Hematopoietic multipotent progenitor cell treated with erythropoietin and hydrocortisone succinate and interleukin-3 and kit ligand, for 6 days (in vitro differentiated cells): ENCODE results near the gene NFATC4.
"Not testable (repeated sequence)": the region's sequence is repeated elsewhere in the genome, so short reads cannot be mapped to it uniquely, and the experiment has no call there.

Source experiments
- DNase-seq: peaks from one replicate; pipeline ENCODE4 v3.0.0-alpha.2; 2015

NFATC4 gene

DNA sequence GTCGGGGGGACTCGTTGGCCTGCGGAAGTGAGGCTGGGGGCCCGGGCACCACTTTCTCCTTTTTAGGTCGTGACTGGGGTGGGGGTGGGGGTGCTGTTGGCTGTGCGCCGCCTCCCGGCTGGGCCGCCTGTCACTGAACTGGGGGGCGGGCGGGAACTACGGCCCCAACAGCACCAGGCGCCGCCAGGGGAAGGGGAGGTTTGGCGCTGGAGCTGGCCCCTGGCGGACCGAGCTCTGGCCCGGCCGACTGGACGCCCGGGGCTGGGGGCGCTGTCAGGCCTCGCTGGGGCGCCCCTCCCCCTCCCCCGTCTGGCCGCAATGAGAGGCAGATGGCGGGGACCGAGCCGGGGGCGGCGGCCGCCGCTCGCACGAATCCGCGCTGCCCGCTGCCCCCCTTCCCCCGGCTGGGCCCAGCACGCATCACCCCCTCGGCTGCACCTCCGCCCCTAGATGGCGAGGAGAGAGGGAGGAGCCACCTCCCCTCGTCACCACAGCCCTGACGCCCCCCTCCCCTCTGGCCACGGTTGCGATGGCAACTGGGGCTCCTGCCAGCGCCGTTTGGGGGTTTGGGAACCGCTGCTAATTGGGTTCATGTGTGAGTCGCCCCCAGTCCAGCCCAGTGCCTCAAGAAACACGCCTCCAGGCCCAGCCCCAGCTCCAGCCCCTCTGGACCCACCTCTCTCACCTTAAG lies 723 bp downstream of the NFATC4 start:
- peak; percentile 62 for DNase-seq

DNA sequence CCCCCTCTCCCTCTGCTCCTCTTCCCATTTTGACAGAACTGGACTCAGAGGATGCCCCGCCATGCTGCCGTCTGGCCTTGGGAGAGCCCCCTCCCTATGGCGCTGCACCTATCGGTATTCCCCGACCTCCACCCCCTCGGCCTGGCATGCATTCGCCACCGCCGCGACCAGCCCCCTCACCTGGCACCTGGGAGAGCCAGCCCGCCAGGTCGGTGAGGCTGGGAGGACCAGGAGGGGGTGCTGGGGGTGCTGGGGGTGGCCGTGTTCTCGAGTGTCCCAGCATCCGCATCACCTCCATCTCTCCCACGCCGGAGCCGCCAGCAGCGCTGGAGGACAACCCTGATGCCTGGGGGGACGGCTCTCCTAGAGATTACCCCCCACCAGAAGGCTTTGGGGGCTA lies 1.5 kb downstream of the NFATC4 start:
- no peak for DNase-seq

DNA sequence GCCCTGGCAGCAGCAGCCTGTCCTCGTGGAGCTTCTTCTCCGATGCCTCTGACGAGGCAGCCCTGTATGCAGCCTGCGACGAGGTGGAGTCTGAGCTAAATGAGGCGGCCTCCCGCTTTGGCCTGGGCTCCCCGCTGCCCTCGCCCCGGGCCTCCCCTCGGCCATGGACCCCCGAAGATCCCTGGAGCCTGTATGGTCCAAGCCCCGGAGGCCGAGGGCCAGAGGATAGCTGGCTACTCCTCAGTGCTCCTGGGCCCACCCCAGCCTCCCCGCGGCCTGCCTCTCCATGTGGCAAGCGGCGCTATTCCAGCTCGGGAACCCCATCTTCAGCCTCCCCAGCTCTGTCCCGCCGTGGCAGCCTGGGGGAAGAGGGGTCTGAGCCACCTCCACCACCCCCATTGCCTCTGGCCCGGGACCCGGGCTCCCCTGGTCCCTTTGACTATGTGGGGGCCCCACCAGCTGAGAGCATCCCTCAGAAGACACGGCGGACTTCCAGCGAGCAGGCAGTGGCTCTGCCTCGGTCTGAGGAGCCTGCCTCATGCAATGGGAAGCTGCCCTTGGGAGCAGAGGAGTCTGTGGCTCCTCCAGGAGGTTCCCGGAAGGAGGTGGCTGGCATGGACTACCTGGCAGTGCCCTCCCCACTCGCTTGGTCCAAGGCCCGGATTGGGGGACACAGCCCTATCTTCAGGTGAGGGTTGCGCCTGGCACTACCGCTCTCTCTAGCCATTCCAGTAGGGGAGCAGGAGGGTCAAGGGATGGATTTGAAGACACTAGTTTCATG lies 2.1 kb downstream of the NFATC4 start:
- no peak for DNase-seq

DNA sequence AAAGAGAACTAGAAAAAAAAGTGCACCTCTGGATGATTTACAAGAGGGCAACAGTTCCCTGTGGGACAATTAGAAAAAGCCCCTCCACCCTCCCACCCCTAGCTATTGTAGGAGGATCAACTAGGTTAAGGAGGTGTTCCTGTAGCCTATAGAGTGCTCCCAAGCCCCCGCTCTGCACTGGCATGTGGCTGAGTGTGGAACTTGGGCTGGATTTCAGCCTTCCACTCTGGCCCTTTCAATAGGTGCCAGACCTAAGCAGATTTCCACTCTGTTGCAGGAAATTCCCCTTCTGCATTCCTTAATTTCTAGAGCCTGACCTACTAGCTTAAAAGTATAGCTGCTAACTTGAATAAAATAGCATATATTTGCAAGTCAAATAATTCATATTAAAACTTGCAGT lies 2.8 kb downstream of the NFATC4 start:
- no peak for DNase-seq

DNA sequence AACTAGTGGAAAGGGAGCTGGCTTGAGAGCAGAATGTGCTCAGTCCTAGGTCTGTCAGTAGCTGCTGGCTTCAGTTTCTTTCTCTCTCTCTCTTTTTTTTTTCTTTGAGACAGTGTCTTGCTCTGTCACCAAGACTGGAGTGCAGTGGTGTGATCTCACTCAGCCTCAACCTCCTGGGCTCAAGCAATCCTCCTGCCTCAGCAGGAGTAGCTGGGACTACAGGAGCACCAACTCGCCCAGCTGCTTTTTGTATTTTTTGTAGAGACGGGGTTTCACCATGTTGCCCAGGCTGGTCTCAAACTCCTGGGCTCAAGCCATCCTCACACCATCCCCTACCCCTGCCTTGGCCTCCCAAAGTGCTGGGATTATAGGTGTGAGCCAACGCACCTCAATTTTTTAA lies 3.6 kb downstream of the NFATC4 start:
- DNase-seq, result not testable (repeated sequence)

DNA sequence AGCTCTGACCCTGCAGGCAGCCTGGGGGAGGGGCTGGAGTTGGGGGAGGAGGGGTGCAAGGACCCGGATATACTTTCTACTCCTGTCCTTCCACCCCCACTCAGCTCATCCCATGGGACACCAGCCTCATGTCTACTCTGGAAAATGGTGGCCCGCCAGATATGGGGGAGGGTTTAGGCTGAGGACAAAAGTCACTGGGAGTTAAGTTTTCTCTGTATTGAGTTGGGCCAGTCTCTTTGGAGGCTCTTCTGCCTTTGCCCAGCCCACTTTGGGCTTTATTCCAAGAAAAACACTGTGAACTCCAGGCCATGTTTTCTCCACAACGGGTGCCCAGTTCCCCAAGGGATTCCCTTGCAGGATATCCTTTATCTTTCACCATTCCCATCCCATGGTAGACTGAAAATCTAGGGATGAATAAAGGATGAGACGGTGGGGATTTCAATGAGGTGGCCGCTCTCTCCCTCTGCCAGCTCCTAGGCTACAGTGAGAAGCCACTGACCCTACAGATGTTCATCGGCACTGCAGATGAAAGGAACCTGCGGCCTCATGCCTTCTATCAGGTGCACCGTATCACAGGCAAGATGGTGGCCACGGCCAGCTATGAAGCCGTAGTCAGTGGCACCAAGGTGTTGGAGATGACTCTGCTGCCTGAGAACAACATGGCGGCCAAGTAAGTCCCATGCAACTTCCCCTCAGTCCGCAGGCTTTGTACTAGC lies 4.9 kb downstream of the NFATC4 start:
- DNase-seq, result no peak

DNA sequence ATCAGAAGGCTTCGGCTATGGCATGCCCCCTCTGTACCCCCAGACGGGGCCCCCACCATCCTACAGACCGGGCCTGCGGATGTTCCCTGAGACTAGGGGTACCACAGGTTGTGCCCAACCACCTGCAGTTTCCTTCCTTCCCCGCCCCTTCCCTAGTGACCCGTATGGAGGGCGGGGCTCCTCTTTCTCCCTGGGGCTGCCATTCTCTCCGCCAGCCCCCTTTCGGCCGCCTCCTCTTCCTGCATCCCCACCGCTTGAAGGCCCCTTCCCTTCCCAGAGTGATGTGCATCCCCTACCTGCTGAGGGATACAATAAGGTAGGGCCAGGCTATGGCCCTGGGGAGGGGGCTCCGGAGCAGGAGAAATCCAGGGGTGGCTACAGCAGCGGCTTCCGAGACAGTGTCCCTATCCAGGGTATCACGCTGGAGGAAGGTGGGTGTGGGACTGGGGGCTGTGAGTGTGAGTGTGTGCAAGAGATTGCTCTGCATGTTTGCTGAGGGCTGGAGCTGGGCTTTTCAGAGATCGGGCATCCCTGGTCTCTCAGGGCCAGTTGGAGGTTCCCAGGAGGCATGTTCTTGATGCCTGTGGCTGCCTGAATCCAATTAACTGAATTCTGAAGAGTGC lies 8.6 kb downstream of the NFATC4 start:
- no peak for DNase-seq

DNA sequence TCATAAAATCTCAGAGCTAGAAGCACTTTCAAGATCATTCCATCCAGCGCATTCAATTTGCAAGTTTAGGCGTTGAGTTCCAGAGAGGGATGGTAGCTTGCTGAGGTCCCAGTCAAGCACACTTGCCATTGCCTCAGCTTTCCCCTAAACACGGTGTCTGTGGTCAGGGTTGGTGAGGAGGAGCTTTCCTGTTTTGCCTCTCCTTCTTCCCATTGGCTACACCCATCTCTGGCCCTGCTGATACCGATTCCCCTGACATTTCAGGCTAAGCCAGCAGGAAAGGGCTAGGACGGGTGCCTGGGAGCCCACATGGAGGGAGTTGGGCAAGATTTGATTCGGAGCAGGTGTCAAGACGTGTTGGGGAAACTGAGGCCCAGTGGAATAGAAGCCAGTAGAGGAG lies 9.1 kb downstream of the NFATC4 start:
- DNase-seq, result peak; percentile 52

DNA sequence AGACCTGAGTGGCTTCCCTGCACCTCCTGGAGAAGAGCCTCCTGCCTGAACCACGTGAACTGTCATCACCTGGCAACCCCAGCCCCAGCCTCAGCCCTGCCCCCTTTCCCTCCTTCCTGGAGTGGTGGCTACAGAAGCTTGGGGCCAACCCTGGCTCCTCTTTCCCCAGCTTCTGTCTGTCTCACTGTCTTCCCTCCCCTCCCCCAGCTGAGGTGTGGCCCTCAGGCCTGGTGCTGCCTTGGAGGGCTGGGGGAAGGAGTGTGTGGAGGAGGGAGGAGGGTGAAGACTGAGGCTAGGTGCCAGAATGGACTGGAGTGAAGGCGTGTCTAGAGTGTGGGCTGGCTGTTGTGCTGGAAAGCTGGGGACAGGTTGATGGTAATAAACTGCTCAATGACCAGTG lies 9.7 kb downstream of the NFATC4 start:
- peak; percentile 83 for DNase-seq

DNA sequence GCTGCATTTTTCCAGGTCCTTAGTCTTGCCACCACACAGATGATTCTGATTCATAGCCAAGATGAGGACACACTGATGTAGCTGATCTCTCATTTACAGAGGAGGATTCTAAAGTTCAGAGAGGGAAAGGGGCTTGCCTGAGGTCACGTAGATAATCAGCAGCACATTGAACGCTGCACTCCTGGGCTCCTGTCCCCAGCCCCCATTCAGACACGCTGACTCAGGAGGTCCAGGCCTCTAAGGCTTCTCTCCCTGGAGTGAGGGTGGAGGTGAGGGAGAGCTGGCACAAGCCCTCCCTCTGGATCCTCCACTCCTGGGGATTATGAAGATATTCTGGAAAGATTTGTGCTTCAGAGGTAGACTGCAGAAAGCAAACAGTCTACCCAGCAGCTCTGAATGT lies 10.3 kb downstream of the NFATC4 start:
- no peak for DNase-seq

DNA sequence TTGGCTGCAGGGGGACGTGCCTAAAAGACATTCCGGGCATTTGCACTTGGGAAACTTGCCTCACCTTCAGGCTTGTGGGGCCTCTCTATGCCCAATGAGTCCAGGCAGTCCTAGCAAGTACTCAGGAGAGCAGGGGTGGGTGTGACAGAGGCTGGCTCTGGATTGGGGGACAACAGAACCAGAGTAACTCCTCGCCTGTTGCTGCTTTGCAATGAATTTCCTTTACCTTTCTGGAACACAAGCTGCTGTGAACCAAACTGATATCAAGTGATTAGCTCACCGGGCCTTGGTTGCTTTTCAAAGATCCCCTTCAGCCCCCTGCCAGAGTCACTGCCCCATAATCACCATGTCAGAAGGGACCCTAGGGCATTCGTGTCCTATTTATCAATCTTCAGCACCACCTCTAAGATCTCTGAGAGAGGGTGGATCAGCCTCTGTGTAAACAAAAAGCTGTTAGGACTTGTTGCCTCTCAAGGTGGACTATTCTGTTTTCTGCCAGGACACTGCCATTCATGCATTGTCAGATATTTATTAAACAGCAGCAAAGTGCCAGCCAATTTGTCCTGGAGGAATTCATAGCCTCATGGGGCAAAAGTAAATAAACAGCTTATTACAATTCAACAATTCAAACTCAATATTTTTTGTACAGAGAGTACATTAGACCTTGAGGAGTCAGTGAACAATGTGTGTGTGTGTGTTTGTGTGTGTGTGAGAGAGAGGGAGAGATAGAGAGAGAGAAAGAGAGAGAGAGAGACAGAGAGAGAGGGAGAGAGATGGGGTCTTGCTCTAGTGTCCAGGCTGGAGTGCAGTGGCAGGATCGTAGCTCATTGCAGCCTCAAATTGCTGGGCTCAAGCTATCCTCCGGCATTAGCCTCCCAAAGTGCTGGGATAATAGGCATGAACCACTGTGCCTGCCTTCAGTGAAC lies 11.3 kb downstream of the NFATC4 start:
- DNase-seq, result no peak

DNA sequence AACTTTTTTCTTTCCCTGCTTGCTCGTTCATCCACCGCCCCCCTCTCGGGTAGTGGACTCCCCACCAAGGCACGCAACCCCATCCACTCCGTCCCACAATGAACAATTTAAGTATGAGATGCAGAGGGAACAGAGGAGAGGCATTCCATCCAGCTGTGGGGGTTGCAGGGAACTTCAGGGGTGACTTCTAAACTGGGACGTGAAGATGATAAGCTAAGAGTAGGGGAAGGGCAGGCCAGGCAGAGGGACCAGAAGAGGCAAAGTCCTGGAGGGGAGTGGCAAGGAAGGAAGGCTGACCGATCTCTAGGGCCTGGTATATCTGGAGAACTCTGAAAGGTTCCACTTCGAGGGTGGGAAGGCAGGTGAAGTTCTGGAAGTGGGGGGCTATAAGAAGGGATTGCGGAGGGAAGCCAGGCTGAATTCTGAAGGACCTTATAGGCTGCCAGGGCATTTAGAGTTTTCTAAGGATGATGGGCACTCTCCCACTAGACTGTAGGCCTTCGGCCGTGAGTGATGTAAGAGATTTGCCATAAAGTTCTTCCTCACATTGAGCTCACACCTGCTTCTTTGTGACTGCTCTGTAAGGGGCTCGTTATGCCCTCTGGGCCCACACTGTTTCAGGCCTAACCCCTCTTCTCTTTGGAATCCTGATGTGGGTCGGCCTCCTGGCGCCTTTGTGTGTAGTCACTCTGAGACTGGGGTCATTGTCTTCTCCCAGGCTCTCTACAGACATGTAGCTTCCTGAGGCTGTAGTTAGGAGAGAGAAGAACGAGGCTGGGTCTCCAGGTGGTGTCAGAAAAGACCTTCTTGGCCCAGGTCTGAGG lies 12.1 kb downstream of the NFATC4 start:
- no peak for DNase-seq

DNA sequence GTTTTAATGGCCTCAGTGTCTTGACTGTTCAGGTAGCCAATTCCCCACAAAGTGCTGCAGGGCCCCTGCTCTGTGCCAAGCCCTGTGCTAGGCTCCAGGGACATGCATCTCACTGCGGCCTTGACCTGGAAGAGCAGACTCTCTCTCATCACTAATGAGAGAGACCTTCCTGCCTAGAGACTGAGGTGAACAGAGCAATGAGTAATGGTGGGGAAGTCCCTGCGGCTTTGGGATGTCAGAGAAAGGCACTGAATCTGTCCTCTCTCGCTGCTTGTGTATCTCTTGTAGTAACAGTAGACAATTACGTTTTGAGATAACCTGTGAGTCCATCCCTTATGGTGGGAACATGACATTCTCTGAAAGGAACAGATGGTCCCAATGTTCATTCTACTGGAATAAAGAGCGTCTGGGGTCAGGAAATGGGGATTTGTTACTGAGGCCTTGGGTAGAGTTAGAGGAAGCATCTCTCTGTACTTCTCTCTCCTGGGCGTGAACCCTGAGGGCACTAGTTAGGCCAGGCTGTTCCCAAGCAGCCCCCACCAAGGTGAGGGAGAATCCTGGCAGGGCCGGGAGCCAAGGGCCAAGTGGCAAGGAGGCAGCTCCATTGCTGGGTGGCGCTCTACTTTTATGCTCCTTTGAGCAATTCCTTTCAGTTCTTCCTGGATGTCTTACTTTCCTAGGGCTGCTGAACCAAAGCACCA lies 13.5 kb downstream of the NFATC4 start:
- no peak for DNase-seq

DNA sequence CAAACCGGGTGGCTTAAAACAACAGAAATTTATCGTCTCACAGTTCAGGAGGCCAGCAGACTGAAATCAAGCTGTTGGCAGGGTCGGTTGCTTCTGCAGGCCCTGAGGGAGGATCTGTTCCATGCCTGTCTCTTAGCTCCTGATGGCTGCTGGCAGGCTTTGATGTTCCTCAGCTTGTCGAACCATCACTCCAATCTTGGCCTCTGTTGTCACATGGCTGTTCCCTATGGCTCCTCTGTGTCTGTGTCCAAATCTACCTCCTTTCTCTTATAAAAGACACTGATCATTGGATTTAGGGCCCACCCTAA lies 14.0 kb downstream of the NFATC4 start:
- DNase-seq, result no peak

DNA sequence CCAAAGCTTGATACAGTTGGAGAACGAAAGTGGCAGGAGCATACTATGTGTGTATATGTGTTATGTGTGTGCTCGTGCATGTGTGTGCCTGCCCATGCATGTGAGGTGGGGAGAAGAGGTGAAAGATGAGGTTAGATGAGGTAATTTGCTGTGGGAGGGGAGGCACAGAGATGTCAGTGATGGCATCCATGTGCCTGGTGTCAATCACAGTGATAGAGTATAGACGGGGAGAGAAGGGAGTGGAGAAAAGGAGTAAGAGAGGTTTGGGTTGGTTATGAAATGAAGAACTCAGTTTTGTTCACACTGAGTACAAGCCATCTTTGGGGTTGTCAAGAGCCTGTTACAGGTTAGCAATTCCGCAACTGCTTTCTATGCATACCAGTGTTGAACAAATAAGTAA lies 16.2 kb downstream of the NFATC4 start:
- no peak for DNase-seq

DNA sequence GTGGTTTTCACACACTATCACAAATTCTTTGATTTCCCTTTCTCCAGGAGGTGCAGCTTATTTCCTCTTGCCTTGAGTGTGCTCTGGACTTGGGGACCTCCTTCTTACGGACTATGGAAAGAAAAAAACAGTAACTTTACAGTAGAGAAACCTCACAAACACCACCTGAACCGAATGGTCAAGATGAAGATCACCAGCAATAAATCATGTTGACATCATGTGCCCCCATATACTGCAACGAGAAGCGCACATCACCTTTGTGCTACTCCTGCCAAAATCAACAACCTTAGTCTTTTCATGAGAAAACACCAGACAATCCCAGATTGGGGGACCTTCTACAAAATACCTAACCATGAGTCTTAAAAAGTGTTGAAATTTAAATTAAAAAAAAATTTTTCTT lies 17.5 kb downstream of the NFATC4 start:
- DNase-seq, result no peak

DNA sequence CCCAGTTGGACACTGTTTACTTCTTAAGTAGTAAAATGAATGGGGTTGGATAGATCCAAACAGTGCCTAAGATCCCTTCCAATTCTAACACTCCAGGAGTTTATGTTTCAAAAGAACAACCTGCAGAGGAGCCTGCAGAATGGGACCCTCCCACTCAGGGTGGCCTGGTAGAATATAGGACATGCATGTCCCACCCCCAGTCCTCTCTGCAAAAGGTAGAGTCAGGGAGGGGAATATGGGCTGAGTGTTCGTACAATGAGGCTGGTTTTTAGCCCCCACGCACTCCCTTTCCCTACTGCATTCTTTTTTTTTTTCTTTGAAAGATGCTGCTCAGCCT lies 19.0 kb downstream of the NFATC4 start:
- no peak for DNase-seq

DNA sequence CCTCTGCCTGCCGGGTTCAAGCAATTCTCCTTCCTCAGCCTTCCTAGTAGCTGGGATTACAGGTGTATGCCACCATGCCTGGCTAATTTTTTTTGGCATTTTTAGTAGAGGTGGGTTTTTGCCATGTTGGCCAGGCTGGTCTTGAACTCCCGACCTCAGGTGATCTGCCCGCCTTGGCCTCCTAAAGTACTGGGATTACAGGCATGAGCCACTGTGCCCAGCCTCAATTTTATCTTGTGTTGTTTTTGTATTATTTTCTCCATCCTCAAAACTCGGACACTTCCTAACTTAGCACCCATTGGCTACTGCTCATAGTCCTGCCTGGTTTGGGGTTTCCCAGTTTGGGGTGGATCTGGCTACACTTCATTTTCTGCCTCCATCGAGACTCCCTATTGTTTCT lies 19.6 kb downstream of the NFATC4 start:
- DNase-seq, result not testable (repeated sequence)

DNA sequence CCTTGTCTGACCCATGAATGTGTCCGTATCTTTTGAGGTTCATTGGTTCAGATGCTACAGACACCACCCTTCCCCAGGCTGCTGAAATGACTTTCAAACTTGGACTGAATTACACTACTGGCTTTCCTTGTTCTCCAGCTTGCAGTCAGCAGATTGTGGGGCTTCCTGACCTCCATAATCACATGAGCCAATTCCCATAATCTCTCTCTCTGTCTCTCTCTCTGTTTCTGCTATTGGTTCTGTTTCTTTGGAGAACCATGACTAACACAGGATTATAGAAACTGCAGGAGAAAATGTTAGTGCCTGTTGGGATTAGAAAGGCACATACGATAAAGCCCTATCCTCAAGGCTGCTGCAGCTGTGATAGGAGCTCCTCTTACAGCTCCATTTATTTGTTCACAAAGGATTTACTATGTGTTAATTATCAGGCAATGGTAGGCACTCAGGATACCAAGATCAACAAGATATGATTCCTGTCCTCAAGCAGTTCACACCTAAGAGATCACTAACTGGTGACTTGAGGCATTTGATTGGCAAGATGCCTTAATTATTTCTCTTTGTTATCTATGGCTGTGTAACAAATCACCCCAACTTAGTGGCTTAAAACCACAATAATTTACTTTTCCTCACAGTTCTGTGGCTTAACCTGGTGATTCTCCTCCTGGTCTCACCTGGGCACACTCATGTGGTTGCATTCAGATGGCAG lies 20.6 kb downstream of the NFATC4 start:
- DNase-seq, result no peak

DNA sequence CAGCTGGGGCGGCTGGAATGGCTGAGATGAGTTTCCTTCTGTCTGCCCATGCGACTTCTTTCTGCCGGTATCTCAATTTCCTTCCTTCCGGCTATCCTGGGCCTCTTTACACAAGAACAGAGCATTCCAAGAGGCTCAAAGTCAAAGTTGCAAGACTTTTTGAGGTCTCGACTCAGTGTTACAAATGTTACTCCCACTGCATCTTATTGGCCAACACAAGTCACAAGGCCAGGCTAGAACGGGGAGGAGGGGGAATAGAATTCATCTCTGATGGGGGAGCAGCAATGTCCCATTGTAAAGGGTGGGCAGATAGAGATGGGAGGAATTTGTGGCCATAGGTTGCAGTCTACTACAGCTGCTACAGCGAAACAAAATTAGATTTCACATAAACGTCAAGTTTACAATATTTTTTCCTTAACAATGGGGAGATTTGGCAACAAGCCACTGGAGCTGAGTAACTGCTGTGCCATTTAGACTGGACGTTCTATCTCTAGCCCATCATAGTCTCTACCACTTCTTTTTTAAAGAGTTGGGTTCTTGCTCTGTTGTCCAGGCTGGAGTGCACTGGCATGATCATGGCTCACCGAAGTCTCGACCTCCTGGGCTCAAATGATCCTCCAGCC lies 21.4 kb downstream of the NFATC4 start:
- DNase-seq, result no peak
